GM10248 (cell line): ENCODE data around the gene SLC24A4.

Experiments used
- CTCF ChIA-PET: fragments of 300-600 bp; sonication (Branson Sonifier 250); formaldehyde crosslinking; extraction: SDS; loops from one replicate; lab custom pipeline; 2021; ENCODE audit warnings: antibody characterized with exemption; lab: Yijun Ruan, JAX
- POLR2A ChIA-PET: fragments of 350-650 bp; sonication (Branson Sonifier 250); formaldehyde crosslinking; extraction: SDS; loops from one replicate; lab custom pipeline; 2020; ENCODE audit warnings: antibody characterized with exemption; lab: Yijun Ruan, JAX
- DNase-seq: peaks from one replicate; pipeline ENCODE4 v3.0.0; 2012; ENCODE audit errors: extremely low spot score
- CTCF ChIP-seq: IDR thresholded peaks from 2 replicates; pipeline ENCODE4 v1.5.1; 2012; ENCODE audit warnings: mild to moderate bottlenecking, low read depth; ENCODE audit errors: extremely low read depth, missing control alignments, control extremely low read depth

The SLC24A4 gene

GRCh38 chr14:92340071-92340470, 17.1 kb downstream of the SLC24A4 start:
- POLR2A ChIA-PET: no interaction called here
- TF ChIP-seq CTCF: no peak
- DNase-seq: no peak
- CTCF ChIA-PET: interaction anchor here (1.6 kb wide), 1 partner anchor 37 kb away, joined by 3 read pairs; no protein-coding TSS in a partner anchor

- peak; percentile 34 for DNase-seq
- TF ChIP-seq CTCF: no peak
- ChIA-PET POLR2A (no interaction called here), CTCF (interaction anchor here (1.1 to 2.0 kb wide), 2 partner anchors 10 to 11 kb away, joined by 3 to 9 read pairs; no protein-coding TSS in a partner anchor)
These were observed 18.0 kb downstream of the SLC24A4 start for GRCh38 chr14:92340931-92341330.

- no peak for DNase-seq
- ChIA-PET POLR2A (interaction anchor here (0.7 kb wide), 1 partner anchor 119 kb away, joined by 4 read pairs; no protein-coding TSS in a partner anchor), CTCF (interaction anchor here (1.1 to 2.1 kb wide), 3 partner anchors 10 to 13 kb away, joined by 3 to 9 read pairs (median 5); no protein-coding TSS in a partner anchor)
- TF ChIP-seq CTCF: no peak
These were observed 18.8 kb downstream of the SLC24A4 start for GRCh38 chr14:92341791-92342190.

GRCh38 chr14:92348154-92348553, 25.2 kb downstream of the SLC24A4 start:
- no peak for DNase-seq
- POLR2A ChIA-PET: no interaction called here
- CTCF ChIA-PET: no interaction called here
- TF ChIP-seq CTCF: no peak

- DNase-seq: no peak
- ChIA-PET CTCF (interaction anchor here (0.8 to 2.9 kb wide), 17 partner anchors 10 to 330 kb away, joined by 3 to 20 read pairs (median 3); partner anchors contain the start of genes ATXN3, CPSF2 and NDUFB1), POLR2A (interaction anchor here (0.7 kb wide), 1 partner anchor 325 kb away, joined by 3 read pairs; no protein-coding TSS in a partner anchor)
- no peak for TF ChIP-seq CTCF
These were observed 28.8 kb downstream of the SLC24A4 start for GRCh38 chr14:92351750-92352149.

- peak; percentile 48 for DNase-seq
- POLR2A ChIA-PET: no interaction called here
- CTCF ChIA-PET: interaction anchor here (0.8 to 2.9 kb wide), 17 partner anchors 8 to 329 kb away, joined by 3 to 20 read pairs (median 3); partner anchors contain the start of genes ATXN3, CPSF2 and NDUFB1
- TF ChIP-seq CTCF: peak; percentile 33
These were observed 29.4 kb downstream of the SLC24A4 start for GRCh38 chr14:92352158-92352985.
